GM21529 (cell line): ENCODE data around the gene SOST.

Source experiments
- ATAC-seq: cut with Tn5 transposase; IDR thresholded peaks from one replicate; pipeline ENCODE4 v1.9.1; 2021; ENCODE audit not compliant: unreplicated experiment

SOST gene

DNA sequence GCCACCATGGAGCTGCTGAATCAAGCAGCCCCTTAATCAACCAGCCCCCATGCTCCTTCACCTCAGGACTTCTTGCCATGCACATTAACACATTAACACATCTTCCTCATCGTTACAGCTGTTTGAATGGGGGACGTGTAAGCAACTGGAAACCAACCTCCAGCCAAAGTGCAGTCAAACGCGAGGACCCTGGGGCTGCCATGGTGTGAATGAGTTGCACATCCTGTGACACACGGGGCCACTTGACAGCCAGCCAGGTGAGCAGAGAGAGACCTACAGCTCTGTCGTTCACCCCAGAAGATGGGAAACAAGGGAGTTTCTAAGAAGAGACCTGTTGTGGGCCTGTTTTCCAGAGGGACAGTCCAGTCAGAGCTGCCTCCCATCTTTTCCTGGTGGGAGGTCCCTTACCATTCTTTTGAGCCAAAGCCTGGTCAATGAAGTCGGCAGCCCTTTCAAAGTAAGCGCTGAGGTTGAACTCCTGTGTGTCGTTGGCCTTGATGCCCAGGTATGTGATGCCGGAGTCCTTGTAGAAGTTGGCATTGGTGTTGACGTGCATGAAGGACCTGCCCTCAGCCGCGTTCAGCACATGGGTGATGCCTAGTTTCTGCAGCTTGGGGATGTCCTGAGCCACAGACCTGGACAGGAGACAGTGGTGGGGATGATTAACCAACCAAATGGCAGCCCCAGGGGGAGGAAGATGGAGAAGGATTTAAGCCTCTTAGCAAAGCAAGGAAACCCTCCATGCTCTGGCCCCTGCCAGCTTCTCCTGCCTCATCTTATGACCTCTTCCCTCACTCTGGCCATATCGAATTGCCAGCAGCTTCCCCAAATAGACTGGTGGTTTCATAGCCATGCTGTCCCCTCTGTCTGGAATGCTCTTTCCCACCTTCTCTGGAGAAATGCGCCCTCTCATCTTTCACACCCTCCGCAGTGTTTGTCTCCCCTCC is 16.0 kb upstream of the SOST start:
- ATAC-seq, result no peak

DNA sequence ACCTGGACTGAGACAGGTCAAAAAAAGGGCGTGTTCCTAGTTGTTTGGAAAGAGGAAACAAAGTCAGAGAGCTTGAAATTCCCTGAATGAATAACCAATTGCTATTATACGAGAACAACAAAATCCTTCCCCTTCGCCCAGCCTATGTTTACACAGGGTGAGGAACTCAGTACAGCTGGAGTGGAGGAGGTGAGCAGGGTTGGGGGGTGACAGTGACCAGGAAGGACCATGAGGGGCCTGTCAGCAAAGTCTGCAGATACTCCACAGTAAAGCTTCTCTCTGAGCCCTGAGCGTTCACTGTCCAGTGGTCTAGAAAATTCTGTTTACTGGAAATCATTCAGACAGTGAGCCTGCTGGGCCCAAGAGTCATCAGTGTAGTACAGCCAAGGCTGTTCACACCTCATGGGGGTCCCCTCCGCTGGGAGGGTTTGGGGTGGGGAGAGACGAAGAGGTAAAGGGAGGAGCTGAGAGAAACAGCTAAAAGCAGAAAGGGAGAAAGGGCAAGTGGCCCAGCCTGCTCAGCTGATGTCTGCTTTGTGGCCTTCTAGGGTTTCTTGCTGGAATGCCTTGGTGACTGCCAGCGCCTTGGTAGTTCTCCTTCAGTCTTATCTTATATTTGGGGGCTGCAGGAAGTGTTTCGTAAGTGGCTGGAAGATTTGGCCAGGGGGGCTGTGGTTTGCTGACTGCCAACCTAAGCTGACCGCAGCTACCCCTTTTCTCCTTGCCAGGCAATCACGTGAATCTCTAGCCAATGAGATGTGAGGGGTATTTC is 14.5 kb upstream of the SOST start:
- ATAC-seq, result no peak

- no peak for ATAC-seq
These were observed 12.9 kb upstream of the SOST start for GRCh38 chr17:43771463-43771862.

DNA sequence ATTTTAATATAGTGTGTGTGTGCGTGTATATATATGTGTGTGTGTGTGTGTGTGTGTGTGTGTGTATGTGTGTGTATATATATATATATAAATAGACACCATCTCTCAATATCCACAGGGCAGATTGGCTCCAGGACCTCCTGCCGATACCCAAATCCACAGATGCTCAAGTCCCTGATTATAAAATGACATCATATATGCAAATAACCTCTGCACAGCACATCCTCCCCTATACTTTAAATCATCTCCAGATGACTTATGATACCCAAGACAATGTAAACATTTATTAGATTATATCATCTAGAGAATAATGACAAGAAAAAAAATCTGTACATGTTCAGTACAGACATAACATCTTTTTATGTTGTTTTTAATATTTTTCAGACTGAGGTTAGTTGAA is 12.4 kb upstream of the SOST start:
- no peak for ATAC-seq

GRCh38 chr17:43769859-43770258 is 11.3 kb upstream of the SOST start:
- no peak for ATAC-seq

DNA sequence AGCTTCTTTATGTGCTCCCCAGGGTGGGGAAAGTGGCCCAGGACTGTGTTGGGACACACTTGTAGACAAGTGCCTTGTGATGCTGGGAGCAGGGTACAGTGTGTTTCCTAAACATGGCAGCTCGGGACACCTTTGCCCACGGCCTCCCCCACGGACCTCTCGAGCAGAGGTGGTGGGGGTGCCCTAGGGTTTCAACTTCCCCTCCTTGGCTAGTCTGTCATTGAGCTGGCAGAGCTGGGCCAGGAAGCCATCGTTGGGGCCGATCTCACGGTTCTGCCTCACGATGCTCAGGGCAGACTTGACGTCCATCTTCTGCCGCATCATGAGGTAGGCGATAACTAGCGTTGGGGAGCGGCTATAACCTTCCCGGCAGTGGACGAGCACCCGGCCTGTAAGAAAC is 10.8 kb upstream of the SOST start:
- ATAC-seq, result no peak

GRCh38 chr17:43768943-43769342 is 10.4 kb upstream of the SOST start:
- no peak for ATAC-seq

DNA sequence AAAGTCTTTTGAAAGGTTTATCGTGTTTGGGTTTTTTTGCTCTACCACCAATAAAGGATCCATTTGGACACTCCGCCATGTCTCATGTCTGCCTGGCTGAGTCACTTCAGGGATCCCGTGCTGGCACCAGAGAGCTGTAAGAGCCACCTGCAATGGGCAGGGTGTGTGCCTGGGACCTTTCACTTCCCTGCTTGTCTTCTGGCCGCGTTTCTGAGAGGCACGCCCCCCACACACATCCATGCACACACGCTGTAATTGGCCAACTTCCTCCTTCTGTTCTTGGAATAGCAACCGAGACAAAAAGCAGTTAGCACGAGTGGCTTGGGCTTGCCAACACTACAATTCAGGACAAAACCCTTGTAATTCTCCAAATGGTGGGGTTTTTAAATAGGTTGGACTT is 9.8 kb upstream of the SOST start:
- no peak for ATAC-seq

GRCh38 chr17:43767713-43768059 is 9.1 kb upstream of the SOST start:
- no peak for ATAC-seq

DNA sequence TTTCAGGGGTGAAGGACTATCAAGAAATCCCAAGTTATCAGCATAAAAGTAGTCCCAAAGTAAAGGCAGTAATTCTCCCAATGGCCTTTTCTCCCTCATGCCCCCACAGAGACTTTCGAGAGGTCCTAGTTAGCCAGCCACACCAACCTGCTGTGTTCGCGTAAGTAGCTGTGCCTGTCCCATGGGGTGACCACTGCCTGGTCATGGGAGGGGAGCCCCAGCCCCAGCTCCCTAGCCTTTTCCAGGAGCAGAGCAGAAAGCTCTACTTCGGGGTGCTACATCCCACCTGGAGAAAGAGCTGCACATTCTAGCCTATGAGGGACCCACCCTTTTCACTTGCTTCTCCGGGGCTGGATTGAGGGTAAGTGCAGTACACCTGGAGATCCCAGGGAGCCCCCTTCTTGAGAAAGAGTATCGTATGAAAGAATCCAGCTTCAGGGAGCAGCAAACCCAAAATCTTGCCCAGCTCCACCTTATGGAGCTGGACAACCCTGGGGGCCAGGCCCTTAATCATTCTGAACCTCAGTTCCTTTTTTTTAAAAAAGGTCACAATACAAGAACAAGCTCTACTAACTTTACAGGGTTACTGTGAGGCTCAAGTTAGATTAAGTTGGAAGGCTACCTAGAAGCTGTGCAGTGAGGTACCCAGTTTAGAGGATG is 8.6 kb upstream of the SOST start:
- no peak for ATAC-seq

DNA sequence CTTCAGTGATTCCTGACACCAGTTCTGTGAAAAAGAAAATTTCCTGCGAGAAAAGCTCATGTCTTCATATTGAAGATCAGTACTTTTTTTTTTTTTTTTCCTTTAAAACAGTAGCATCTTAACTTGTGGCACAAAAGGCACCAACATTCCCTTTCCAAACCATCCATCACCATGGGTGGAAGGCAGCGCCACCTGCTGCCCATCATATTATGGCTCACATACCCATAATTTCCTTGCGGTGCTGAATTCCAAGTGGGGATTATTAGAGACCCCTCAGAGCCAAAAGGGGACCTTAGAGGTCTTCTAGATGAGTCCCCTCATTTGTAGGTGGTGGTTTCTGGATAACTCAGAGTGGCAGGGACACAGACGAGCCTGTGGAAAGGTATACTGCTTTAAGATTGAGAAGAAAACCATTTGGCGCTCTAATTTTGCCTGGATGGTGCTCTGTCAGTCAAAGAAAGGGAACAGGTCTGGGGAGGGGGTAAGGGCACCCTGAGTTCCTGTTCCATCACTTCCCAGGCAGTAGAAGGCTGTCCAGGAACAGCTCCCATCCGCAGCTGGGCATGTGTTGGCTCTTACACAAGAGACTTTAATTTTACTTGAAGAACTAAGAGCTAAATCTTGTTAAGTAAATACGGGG is 7.9 kb upstream of the SOST start:
- no peak for ATAC-seq

DNA sequence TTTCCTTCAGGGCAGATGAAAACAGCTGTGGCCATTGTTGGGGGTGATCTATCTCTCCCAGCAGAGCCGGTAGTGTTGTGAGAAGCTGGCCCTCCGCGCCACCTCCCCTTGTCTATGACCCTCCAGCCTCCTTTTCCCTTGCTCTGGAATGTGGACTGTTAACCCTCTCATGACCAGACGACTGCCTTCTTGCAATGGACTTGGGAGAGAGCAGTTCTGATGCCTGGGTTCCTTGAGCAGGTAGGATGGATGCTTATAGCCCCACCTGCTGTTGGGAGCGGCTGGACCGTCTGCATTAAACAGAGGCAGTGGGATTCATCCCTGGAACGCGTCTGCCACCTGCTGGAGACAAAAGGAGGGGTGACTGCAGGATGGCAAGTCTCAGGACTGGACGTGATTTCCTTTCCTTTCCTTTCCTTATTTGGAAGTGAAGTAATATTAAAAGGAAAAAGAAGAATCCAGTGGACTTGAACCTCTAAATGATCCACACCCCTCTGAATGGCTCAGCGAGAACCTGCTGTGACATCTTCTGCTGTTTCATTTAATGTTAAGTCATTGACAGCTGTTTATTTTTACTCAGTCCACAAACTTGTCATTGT is 1.8 kb upstream of the SOST start:
- peak; percentile 48 for ATAC-seq

- ATAC-seq, result no peak
These were observed 1.2 kb upstream of the SOST start for GRCh38 chr17:43759836-43760235.

GRCh38 chr17:43758086-43758485 is 505 bp downstream of the SOST start:
- no peak for ATAC-seq

- ATAC-seq, result no peak
These were observed 1.4 kb downstream of the SOST start for GRCh38 chr17:43757171-43757660.

DNA sequence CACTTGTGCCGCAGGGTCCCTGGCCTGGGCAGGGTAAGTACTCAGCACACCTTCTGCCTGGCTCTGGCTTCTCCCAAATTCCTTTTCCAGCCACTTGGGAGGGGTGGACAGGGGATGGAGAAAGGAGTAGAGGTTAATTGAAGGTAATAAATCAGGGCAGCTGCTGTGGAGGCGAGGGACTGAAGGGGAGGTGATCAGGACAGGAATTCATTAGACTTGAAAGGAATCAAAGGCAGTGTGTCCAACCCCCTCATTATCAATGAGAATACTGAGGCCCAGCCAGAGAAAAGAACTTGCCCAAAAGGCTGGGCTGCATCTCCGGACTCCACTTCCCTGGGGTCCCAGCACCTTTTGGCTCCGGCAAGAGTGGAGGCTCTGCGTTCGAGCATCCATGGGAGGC is 2.4 kb downstream of the SOST start:
- ATAC-seq, result no peak

DNA sequence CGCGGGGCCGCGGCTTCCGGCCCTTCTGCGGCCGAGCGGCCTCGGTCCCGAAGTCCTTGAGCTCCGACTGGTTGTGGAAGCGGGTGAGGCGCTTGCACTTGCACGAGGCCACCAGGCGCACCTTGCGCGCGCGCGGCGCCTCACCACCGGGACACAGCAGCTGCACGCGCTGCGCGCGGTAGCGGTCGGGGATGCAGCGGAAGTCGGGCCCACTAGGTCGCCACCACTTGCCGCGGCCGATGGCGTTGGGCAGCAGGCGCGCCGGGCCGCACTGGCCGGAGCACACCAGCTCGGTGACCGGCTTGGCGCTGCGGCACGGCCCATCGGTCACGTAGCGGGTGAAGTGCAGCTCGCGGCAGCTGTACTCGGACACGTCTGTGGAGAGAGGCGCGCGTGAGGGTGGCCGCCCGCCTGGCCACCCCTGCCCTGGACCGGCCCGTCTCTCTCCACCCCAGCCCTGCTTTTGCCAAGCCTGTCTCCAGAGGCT is 3.2 kb downstream of the SOST start:
- ATAC-seq, result no peak

DNA sequence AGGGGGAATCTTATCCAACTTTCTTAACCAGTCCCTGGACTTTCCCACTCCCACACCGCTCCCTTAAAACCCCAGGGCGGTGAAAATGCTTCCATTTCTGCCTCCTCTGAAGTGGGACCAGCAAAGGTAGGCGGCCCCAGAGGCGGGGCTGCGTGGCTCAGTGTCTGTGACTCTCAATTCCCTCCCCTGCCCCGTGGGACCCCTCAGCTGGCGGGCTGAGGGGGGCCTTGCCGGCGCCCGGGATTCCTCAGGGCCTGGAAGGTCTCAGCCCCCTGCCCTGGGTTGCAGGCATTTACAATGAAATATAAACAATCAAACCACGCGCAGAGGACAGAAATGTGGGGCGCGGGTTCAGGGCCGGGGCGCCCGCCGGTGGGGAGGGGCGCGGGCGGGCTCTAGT is 3.6 kb downstream of the SOST start:
- ATAC-seq, result no peak

GRCh38 chr17:43753493-43754129 is 5.0 kb downstream of the SOST start:
- ATAC-seq, result no peak

DNA sequence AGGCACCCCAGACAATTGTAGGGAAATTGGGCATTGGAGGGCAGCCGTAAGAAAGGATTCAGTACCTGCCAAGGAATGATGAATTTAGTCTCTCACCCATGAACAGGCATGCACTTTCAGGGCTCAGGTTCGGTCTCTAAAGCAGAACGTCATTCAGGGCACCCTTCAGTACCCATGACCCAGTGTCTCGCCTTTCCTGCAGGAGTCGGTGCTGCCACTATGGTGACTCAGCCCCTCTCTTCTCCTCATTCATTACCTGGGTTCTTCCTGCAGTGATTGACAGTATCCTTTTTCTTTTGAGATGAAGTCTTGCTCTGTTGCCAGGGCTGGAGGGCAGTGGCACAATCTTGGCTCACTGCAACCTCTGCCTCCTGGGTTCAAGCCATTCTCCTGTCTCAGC is 8.4 kb downstream of the SOST start:
- no peak for ATAC-seq
